Left kidney (tissue), 2 donors: ENCODE measurements around the gene OPN4. TPM values are rescaled to one million over a fixed set of nuclear protein-coding genes. Genes with fewer than 3 reads are reported as not detected.

Experiments used
- DNase-seq: peaks from one replicate; pipeline ENCODE4 v3.0.0-alpha.2; 2013
- polyA plus RNA-seq: library from polyadenylated mRNA; unstranded; fragments of 120-200 nt; gene quantifications from one replicate; pipeline ENCODE4 v1.2.1, GENCODE V29; 2013; ENCODE audit not compliant: insufficient read length

Gene OPN4
- polyA plus RNA-seq, 1 donor, result not detected

DNA sequence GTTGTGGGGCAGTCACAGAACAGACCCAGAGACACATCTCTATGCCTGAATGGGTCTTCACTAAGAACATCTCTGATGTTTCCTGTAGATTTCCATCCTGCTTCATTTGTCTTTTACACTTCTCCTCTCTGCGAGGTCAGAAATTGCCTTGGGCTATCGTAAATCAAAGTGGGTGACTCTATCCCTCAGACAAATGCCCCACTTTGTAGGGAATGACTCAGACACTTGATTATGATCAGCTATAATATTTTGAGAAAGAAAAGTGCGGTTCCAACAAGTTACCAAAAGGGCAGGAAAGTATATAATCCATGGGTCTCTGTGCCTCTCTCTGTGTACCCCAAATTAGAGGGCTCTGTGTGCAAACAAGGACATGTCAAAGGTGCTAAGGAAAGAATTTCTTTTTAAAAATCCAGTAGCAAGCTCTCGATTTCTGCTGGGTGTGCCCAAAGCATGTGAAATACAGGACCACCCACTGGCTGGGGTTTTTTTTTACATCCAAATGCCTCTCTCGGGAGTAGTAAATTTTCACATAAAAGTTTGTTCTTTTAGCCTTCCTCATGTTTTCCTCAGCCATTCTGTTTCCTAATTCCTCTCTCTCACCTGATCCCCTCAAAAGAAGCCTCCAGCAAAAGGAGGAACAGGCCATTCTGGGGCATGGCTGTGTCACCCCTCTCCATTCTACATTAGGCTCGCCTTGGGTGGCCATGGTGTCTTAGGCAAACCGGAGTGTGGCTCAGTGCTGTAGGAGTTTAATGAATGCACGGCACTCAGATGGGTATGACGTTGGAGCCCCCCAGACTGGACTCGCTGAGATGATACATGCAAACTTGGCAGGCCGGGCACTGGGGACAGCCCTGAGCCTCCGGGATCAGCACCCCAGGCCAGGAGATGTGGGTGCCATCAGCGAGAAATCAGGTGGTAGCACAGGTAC, 6.3 kb upstream of the OPN4 start:
- no peak for DNase-seq

DNA sequence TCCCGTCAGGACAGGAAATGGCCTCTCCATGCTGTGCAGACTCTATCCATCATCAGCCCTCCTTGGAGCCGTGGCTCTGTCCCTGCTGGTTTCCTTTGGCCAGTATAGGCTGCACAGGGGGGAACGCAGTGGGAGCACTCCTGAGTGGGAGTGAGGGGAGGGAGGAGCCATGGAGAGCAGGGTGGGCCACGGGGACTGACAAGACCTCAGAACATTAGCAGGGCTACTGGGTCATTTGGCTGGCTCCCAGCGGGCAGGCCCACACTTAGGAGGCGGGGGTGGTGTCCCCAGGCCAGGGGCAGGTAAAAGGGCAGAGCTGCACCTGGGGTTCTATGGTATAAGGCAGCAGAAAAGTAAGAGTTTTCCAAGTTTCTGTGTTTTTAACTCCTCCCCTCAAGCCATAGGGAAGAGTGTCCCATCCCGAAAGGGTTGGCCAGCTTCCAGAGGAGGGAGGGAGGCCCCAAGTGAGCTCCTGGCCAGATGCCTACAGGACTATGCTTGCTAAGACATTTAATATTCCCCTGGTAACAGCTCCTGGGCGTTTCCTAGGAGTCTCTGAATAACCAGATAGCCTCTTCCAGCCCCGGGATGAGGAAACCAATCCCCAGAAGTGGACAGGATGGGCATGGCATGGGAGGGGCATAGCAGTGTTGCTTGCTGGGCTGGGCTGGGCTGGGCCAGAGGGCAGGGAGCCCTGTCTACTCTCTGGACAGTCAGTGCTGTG, 5.5 kb upstream of the OPN4 start:
- DNase-seq, result no peak

GRCh38 chr10:86649471-86650150, 4.7 kb upstream of the OPN4 start:
- no peak for DNase-seq

GRCh38 chr10:86650151-86650550, 4.2 kb upstream of the OPN4 start:
- no peak for DNase-seq

DNA sequence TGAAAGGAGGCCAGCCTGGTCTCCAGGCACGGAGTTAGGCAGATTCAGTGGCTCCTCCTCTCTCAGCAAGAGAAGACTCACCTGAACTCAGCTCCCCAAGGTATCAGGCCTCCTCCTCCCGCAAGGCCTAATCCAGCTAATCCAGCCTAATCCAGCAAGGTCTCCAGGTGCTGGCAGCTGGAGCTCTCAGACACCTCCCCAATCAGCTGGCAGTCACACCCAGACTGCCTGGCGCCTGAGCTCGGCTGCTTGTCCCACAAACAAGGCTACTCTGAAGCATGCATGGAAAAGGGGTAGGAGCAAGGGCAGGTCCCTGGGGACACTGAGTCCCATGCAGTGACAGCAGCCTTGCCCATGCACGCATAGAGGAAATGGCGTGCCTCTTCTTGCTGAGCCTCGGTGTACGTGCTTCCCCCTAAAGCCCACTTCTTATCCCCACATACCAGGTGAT, 3.3 kb upstream of the OPN4 start:
- DNase-seq, result no peak

- no peak for DNase-seq
Observed at GRCh38 chr10:86651631-86652331, 2.6 kb upstream of the OPN4 start.

- no peak for DNase-seq
Observed at GRCh38 chr10:86652361-86653202, 1.8 kb upstream of the OPN4 start.

- no peak for DNase-seq
Observed at GRCh38 chr10:86653379-86653778, 968 bp upstream of the OPN4 start.

- no peak for DNase-seq
Observed at GRCh38 chr10:86653987-86654386, 360 bp upstream of the OPN4 start.

DNA sequence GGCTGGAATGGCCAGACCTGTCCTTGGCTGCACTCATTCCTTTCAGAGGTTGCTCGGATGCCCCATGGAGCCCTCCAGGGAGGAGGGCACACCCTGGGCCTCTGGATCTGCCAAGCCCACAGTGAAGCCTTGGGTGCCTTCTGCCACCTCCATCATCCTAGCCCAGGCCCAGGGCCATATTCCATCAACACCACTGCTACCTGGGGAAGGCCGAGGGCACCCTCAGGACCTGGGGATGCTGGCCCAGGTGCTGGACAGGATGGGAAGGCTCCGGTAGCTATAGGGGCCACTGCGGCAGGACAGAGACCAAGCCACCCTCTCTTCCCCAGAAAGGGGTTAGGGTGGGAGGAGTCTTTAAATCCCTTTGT, 810 bp downstream of the OPN4 start:
- DNase-seq, result no peak

- no peak for DNase-seq
Observed at GRCh38 chr10:86655596-86655995, 1.2 kb downstream of the OPN4 start.

DNA sequence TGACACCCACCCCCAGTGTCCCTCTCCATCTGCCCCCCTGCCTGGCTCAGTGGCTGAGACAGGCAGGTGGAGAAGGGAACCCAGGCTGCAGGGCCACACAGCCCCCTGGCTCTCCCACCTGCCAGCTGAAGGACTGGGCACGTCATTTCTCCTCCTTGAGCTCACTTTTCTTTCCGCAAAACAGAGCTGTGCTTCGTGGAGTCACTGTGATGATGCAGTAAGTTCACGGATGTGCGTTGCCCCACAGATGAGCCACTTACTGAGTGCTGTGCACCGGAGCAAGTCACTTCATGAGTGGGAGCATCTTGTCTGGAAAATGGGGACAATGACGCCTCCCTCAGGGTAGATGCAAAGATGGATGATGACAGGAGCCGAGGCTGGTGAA, 2.7 kb downstream of the OPN4 start:
- DNase-seq, result no peak

DNA sequence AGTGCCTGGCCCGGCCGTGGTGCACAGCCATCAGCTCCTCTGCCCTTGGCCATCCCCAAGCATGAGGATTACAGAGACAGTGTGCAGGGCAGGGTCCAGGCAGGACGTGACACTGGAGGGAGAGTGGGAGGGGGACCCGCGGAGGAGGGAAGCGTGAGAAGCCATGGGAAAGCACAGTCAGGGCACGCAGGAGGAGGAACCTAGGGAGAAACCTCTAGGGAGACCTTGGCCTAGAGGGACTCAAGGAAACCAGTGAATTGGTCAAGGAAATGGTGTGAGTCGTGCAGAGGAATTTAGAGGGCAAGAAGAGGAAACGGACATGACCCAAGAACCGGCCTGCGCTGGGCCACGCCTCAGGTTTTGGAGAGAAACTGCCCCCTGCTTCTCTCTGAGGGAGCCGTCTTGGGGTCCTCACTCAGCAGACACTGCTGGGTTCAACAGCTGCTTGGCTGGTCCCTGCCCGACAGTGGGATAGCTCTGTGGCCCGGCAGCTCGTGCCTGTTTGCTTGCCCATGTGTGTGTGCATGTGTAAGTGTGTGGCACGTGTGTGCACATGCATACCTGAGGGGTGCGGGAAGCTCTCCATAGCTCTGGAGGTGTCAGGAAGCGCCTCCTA, 3.2 kb downstream of the OPN4 start:
- no peak for DNase-seq

GRCh38 chr10:86658261-86658741, 4.0 kb downstream of the OPN4 start:
- no peak for DNase-seq

- DNase-seq, result no peak
Observed at GRCh38 chr10:86658751-86659150, 4.4 kb downstream of the OPN4 start.

- no peak for DNase-seq
Observed at GRCh38 chr10:86659161-86659691, 4.9 kb downstream of the OPN4 start.

- no peak for DNase-seq
Observed at GRCh38 chr10:86659721-86660453, 5.5 kb downstream of the OPN4 start.

DNA sequence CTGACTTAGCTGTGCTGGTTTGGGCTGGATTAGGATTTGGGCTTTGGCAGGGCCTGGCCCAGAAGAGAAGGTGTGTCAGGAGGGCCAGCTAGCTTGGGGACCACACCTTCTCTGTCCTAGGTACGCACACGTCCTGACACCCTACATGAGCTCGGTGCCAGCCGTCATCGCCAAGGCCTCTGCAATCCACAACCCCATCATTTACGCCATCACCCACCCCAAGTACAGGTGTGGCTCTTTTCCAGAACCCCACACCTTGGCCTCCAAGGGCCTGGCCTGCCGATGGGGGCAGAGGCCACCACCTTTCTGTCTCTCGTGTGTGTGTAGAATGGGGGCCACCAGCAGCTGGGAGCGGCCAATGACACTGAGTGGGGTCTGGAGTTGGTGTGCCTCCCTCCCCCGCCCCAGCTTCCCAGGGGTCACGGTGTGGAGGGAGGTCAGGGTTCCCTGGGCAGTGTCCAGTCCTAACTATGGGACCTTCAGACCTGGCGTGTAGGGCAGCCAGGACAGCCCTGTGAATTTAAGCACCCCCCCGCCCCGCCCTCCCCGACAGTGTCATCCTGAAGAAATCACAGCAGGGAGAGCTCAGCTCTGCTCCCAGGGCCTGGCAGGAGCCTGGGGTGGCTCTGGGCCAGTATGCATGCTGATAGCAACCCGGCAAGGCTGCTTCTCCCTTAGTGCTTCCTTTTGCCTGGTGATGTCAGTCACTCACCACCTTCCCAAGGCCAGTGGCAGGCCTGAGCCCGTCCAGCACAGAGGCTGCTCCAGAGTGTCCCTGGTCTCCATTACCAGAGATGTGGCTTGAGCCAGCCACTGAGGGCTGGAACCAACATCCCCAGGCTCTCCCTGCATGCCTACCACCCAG, 7.0 kb downstream of the OPN4 start:
- DNase-seq, result no peak
